HEK293 (cell line): ENCODE measurements around the gene CXCL5.

ENCODE experiments used
- INSM2 ChIP-seq: fragments of 450-650 bp; formaldehyde crosslinking; IDR thresholded peaks from 2 replicates; pipeline ENCODE4 v1.5.1; 2016; ENCODE audit warnings: missing biosample characterization, missing genetic modification characterization
- KLF8 ChIP-seq: fragments of 450-650 bp; formaldehyde crosslinking; IDR thresholded peaks from 2 replicates; pipeline ENCODE4 v1.5.1; 2016; ENCODE audit warnings: missing biosample characterization, missing genetic modification characterization
- SCRT2 ChIP-seq: fragments of 450-650 bp; formaldehyde crosslinking; IDR thresholded peaks from 2 replicates; pipeline ENCODE4 v1.5.1; 2016; ENCODE audit warnings: missing biosample characterization, missing genetic modification characterization
- YY1 ChIP-seq: fragments of 450-650 bp; formaldehyde crosslinking; IDR thresholded peaks from 2 replicates; pipeline ENCODE4 v1.5.1; 2018; ENCODE audit warnings: missing biosample characterization, missing genetic modification characterization
- ZBTB1 ChIP-seq: fragments of 450-650 bp; formaldehyde crosslinking; IDR thresholded peaks from 2 replicates; pipeline ENCODE4 v1.5.1; 2016; ENCODE audit warnings: missing biosample characterization, missing genetic modification characterization
- ZNF24 ChIP-seq: fragments of 450-650 bp; formaldehyde crosslinking; IDR thresholded peaks from 2 replicates; pipeline ENCODE4 v1.5.1; 2016; ENCODE audit warnings: missing biosample characterization, missing genetic modification characterization
- ZNF549 ChIP-seq: fragments of 450-650 bp; IDR thresholded peaks from 2 replicates; pipeline ENCODE4 v1.5.1; 2018; ENCODE audit warnings: missing biosample characterization, missing genetic modification characterization, mild to moderate bottlenecking, inconsistent platforms, moderate library complexity
- ZNF600 ChIP-seq: fragments of 450-650 bp; formaldehyde crosslinking; IDR thresholded peaks from 2 replicates; pipeline ENCODE4 v1.5.1; 2016; ENCODE audit warnings: missing biosample characterization, missing genetic modification characterization
- ZNF830 ChIP-seq: fragments of 450-650 bp; IDR thresholded peaks from 2 replicates; pipeline ENCODE4 v1.5.0; 2018; ENCODE audit warnings: missing biosample characterization, missing genetic modification characterization, low read depth, mild to moderate bottlenecking, moderate library complexity
- TF ChIP-seq, protein P1 (sequence below): fragments of 450-650 bp; formaldehyde crosslinking; IDR thresholded peaks from 2 replicates; pipeline ENCODE4 v1.5.1; 2017; ENCODE audit warnings: missing biosample characterization, missing genetic modification characterization

DNA sequence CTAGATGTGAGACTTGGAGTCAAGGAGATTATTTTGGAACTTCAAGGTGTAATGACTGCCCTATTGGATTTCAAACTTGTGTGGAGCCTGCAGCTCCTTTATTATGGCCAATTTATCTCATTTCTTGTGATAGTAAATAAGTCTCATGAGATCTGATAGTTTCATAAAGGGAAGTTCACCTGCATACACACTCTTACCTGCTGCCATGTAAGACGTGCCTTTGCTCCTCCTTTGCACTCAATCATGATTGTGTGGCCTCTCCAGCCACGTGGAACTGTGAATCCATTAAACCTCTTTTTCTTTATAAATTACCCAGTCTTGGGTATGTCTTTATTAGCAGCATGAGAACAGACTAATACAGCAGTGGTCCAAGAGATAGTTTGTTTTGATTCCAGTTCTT, 35.8 kb downstream of the CXCL5 start:
- TF ChIP-seq ZNF24 (no peak), ZNF600 (tag by site-specific recombination) (no peak), INSM2 (tag by site-specific recombination) (no peak), ZBTB1 (tag by site-specific recombination) (no peak), YY1 (tag by site-specific recombination) (no peak), SCRT2 (tag by site-specific recombination) (no peak), ZNF830 (tag by site-specific recombination) (no peak), KLF8 (no peak), ZNF549 (tag by site-specific recombination) (no peak)
- TF ChIP-seq, protein P1, sequence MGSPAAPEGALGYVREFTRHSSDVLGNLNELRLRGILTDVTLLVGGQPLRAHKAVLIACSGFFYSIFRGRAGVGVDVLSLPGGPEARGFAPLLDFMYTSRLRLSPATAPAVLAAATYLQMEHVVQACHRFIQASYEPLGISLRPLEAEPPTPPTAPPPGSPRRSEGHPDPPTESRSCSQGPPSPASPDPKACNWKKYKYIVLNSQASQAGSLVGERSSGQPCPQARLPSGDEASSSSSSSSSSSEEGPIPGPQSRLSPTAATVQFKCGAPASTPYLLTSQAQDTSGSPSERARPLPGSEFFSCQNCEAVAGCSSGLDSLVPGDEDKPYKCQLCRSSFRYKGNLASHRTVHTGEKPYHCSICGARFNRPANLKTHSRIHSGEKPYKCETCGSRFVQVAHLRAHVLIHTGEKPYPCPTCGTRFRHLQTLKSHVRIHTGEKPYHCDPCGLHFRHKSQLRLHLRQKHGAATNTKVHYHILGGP (tag by site-specific recombination): no peak
